GM12874 (cell line): ENCODE measurements around the gene THY1.

ENCODE experiments used
- CTCF ChIP-seq: IDR thresholded peaks from 2 replicates; pipeline ENCODE4 v1.5.1; 2011; ENCODE audit warnings: low read depth, mild to moderate bottlenecking, control low read depth, low read length, moderate library complexity; ENCODE audit not compliant: insufficient read depth

The THY1 gene

GRCh38 chr11:119422809-119423508, at the start of gene THY1:
Gene THY1, minus strand, starts transcription at chr11:119423172. Its CDS starts 2,267 bp downstream, at chr11:119420905.
- TF ChIP-seq CTCF = no peak

- no peak for TF ChIP-seq CTCF
These were observed 49.3 kb upstream of the THY1 start for GRCh38 chr11:119472186-119472855.

GRCh38 chr11:119471329-119471728, 48.4 kb upstream of the THY1 start:
- no peak for TF ChIP-seq CTCF

GRCh38 chr11:119470317-119471291, 47.6 kb upstream of the THY1 start:
- no peak for TF ChIP-seq CTCF

- no peak for TF ChIP-seq CTCF
These were observed 46.5 kb upstream of the THY1 start for GRCh38 chr11:119469506-119469905.

- TF ChIP-seq CTCF = no peak
These were observed 45.5 kb upstream of the THY1 start for GRCh38 chr11:119468511-119468910.
